AG09319 (cell line): Measurements from ENCODE around the gene ALDOB.

ENCODE experiments used
- DNase-seq: peaks from one replicate; pipeline ENCODE4 v3.0.0-alpha.2; 2010; ENCODE audit warnings: low read depth; ENCODE audit errors: extremely low read depth
- TF ChIP-seq, protein P1 (sequence below): IDR thresholded peaks from 2 replicates; pipeline ENCODE4 v1.5.1; 2011; ENCODE audit warnings: low read depth, mild to moderate bottlenecking, inconsistent platforms, low read length, moderate library complexity

Gene ALDOB

DNA sequence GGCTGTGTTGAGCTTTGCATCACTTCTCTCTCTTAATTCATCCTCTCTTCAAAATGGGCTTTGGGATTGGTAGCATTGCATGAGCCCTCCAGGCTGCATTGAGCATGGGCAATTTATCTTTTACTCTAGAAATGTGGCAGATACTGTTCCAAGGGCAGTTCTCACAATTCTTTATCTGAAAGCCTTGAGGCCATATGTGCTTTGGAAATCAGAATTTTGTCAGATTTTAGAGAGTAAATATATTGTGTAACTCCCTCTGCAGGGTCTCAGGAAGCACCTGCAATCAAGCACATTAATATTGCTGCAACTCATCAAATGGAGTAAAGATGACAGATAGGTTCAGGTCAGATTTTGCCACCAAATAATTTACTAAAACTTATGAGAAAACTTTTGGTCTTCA is 17.6 kb downstream of the ALDOB start:
- TF ChIP-seq, protein P1, sequence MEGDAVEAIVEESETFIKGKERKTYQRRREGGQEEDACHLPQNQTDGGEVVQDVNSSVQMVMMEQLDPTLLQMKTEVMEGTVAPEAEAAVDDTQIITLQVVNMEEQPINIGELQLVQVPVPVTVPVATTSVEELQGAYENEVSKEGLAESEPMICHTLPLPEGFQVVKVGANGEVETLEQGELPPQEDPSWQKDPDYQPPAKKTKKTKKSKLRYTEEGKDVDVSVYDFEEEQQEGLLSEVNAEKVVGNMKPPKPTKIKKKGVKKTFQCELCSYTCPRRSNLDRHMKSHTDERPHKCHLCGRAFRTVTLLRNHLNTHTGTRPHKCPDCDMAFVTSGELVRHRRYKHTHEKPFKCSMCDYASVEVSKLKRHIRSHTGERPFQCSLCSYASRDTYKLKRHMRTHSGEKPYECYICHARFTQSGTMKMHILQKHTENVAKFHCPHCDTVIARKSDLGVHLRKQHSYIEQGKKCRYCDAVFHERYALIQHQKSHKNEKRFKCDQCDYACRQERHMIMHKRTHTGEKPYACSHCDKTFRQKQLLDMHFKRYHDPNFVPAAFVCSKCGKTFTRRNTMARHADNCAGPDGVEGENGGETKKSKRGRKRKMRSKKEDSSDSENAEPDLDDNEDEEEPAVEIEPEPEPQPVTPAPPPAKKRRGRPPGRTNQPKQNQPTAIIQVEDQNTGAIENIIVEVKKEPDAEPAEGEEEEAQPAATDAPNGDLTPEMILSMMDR: no peak

GRCh38 chr9:101417389-101417788 is 18.2 kb downstream of the ALDOB start:
- DNase-seq: no peak
- TF ChIP-seq, protein P1: no peak

More for the DNA sequence above, 17.6 kb downstream of the ALDOB start:
- no peak for DNase-seq

GRCh38 chr9:101415578-101415977 is 20.0 kb downstream of the ALDOB start:
- DNase-seq: no peak
- TF ChIP-seq, protein P1: no peak

DNA sequence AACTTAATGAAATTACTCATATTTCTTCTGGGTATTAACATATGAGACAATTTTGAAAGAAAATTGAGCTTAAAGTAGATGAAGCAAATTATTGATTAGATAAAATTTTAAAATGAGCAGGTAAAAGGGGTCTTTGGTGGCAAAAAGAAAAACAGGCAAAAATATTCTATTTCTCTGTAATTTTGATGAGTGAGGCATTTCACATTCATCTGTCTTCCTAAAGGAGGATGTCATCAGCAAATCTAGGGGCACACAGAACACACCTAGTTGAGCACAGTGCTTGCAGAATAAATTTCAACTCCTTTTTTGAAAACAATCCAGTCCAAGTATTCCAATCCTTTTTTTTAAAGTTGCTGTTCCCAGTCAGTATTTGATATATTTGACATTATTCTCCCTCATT is 20.7 kb downstream of the ALDOB start:
- no peak for DNase-seq
- TF ChIP-seq, protein P1: no peak

GRCh38 chr9:101409079-101409477 is 26.5 kb downstream of the ALDOB start:
- TF ChIP-seq, protein P1: no peak

DNA sequence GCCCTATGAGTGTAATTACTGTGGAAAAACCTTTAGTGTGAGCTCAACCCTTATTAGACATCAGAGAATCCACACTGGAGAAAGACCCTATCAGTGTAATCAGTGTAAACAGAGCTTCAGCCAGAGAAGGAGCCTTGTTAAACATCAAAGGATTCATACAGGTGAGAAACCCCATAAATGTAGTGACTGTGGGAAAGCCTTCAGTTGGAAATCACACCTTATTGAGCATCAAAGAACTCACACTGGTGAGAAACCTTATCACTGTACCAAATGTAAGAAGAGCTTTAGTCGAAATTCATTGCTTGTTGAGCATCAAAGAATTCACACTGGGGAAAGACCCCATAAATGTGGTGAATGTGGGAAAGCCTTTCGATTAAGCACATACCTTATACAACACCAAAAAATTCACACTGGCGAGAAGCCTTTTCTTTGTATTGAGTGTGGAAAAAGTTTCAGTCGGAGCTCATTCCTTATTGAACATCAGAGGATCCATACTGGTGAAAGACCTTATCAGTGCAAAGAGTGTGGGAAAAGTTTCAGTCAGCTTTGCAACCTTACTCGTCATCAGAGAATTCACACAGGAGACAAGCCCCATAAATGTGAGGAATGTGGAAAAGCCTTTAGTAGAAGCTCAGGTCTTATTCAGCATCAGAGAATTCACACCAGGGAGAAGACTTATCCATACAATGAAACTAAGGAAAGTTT is 27.0 kb downstream of the ALDOB start:
- TF ChIP-seq, protein P1: no peak
- no peak for DNase-seq

More at GRCh38 chr9:101409079-101409477, 26.5 kb downstream of the ALDOB start:
- no peak for DNase-seq

DNA sequence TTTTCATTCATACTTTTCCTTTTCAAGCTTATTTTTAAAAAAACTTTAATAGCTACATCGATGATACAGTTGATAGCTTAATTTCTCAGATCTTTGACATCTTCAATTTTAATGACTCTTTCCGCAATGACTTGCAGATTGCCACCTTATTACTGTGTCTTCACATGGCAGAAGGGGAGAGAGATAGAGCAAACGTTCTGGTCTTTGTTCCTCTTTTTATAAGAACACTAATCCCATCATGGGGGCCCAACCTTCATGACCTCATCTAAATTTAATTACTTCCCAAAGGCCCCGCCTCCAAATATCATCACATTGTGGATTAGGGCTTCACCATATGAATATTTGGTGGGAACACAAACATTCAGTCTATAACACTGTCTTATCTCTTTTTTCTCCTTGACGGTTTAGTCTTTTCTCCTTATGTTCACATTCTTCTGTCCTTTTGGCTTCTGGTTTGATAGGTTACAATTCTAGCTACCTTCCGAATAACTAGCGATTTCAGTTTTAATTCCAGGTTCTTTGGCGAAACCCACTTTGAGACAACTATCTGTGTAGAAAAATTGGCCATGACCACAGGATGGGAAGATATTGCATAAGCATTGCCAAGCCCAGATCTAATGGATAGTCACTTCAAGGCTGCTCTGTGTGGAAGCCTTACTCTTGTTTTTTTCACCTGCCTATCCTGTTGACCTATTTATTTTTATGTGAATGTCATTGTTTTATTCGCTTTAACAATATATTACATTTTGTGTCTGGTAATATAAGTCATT is 31.9 kb downstream of the ALDOB start:
- TF ChIP-seq, protein P1: no peak
- DNase-seq: no peak
